ENCODE data around the gene RXFP2.

The RXFP2 gene

GRCh38 chr13:31747966-31748365 lies 8.6 kb downstream of the RXFP2 start:
- Histone ChIP-seq H3K4me3 (replicated peaks; ENCODE audit: insufficient read depth, low read length) (no peak overlapping the region), H3K27ac (replicated peaks) (no peak overlapping the region), H3K27me3 (ENCODE audit: insufficient read depth, poor library complexity, severe bottlenecking) (peaks cover 4% of the 10 kb centered on the region)
- TF ChIP-seq POLR2AphosphoS5 (IDR thresholded peaks at IDR 0.05; ENCODE audit: low read depth) (no peak), SPI1 (IDR thresholded peaks at IDR 0.05; ENCODE audit: borderline replicate concordance, low read depth) (no peak), CTCF (IDR thresholded peaks at IDR 0.05; ENCODE audit: insufficient read depth, low read length) (no peak), REST (IDR thresholded peaks at IDR 0.05; ENCODE audit: insufficient replicate concordance, low read depth) (no peak), GABPA (IDR thresholded peaks at IDR 0.05; ENCODE audit: low read depth) (no peak)
- no peak for DNase-seq (ENCODE audit: low read depth in 1 of 2, low spot score in 1 of 2)

GRCh38 chr13:31749929-31750328 lies 10.6 kb downstream of the RXFP2 start:
- H3K27me3 ChIP-seq (ENCODE audit: insufficient read depth, poor library complexity, severe bottlenecking), result peaks cover 4% of the 10 kb centered on the region
- TF ChIP-seq POLR2AphosphoS5 (IDR thresholded peaks at IDR 0.05; ENCODE audit: low read depth), result no peak
- TF ChIP-seq GABPA (IDR thresholded peaks at IDR 0.05; ENCODE audit: low read depth), result no peak
- TF ChIP-seq REST (IDR thresholded peaks at IDR 0.05; ENCODE audit: insufficient replicate concordance, low read depth), result no peak
- no peak for TF ChIP-seq SPI1 (IDR thresholded peaks at IDR 0.05; ENCODE audit: borderline replicate concordance, low read depth)
- no peak for TF ChIP-seq CTCF (IDR thresholded peaks at IDR 0.05; ENCODE audit: insufficient read depth, low read length)
- no peak overlapping the region for H3K27ac ChIP-seq (replicated peaks)
- no peak for DNase-seq (ENCODE audit: low read depth in 1 of 2, low spot score in 1 of 2)
- no peak overlapping the region for H3K4me3 ChIP-seq (replicated peaks; ENCODE audit: insufficient read depth, low read length)

- DNase-seq (ENCODE audit: low read depth in 1 of 2, low spot score in 1 of 2), result no peak
- Histone ChIP-seq H3K27ac (replicated peaks) (no peak overlapping the region), H3K27me3 (ENCODE audit: insufficient read depth, poor library complexity, severe bottlenecking) (no peaks in the 10 kb centered on the region), H3K4me3 (replicated peaks; ENCODE audit: insufficient read depth, low read length) (no peak overlapping the region)
- TF ChIP-seq REST (IDR thresholded peaks at IDR 0.05; ENCODE audit: insufficient replicate concordance, low read depth) (no peak), CTCF (IDR thresholded peaks at IDR 0.05; ENCODE audit: insufficient read depth, low read length) (no peak), SPI1 (IDR thresholded peaks at IDR 0.05; ENCODE audit: borderline replicate concordance, low read depth) (no peak), GABPA (IDR thresholded peaks at IDR 0.05; ENCODE audit: low read depth) (no peak), POLR2AphosphoS5 (IDR thresholded peaks at IDR 0.05; ENCODE audit: low read depth) (no peak)
Observed at GRCh38 chr13:31755211-31755610, 15.9 kb downstream of the RXFP2 start.
